ENCODE data around the gene NOXO1.
"Not testable (repeated sequence)": the region's sequence is repeated elsewhere in the genome, so short reads cannot be mapped to it uniquely, and the experiment has no call there.

The NOXO1 gene

GRCh38 chr16:1940273-1941161 lies 40.8 kb downstream of the NOXO1 start:
- no peak for DNase-seq

- not testable (repeated sequence) for DNase-seq
Measured at GRCh38 chr16:1939833-1940232, 41.4 kb downstream of the NOXO1 start.

GRCh38 chr16:1938910-1939309 lies 42.4 kb downstream of the NOXO1 start:
- DNase-seq = no peak

- no peak for DNase-seq
Measured at GRCh38 chr16:1938316-1938715, 43.0 kb downstream of the NOXO1 start.

- no peak for DNase-seq
Measured at GRCh38 chr16:1936945-1937479, 44.3 kb downstream of the NOXO1 start.

- DNase-seq = no peak
Measured at GRCh38 chr16:1933097-1933661, 48.1 kb downstream of the NOXO1 start.

GRCh38 chr16:1932050-1933028 lies 48.9 kb downstream of the NOXO1 start:
- DNase-seq = no peak

GRCh38 chr16:1930338-1930720 lies 50.9 kb downstream of the NOXO1 start:
- DNase-seq = no peak

GRCh38 chr16:1929578-1930337 lies 51.5 kb downstream of the NOXO1 start:
- DNase-seq = peak in 1 of 2 experiments; percentile 85

GRCh38 chr16:1929105-1929504 lies 52.2 kb downstream of the NOXO1 start:
- peak in 1 of 2 experiments; percentile 29 for DNase-seq
